ENCODE measurements around the gene SMC4. TPM values are rescaled to one million over a fixed set of nuclear protein-coding genes. Genes with fewer than 3 reads are reported as not detected.

Gene SMC4
- total RNA-seq, result 30.9 and 67.4 TPM in 2 replicates

DNA sequence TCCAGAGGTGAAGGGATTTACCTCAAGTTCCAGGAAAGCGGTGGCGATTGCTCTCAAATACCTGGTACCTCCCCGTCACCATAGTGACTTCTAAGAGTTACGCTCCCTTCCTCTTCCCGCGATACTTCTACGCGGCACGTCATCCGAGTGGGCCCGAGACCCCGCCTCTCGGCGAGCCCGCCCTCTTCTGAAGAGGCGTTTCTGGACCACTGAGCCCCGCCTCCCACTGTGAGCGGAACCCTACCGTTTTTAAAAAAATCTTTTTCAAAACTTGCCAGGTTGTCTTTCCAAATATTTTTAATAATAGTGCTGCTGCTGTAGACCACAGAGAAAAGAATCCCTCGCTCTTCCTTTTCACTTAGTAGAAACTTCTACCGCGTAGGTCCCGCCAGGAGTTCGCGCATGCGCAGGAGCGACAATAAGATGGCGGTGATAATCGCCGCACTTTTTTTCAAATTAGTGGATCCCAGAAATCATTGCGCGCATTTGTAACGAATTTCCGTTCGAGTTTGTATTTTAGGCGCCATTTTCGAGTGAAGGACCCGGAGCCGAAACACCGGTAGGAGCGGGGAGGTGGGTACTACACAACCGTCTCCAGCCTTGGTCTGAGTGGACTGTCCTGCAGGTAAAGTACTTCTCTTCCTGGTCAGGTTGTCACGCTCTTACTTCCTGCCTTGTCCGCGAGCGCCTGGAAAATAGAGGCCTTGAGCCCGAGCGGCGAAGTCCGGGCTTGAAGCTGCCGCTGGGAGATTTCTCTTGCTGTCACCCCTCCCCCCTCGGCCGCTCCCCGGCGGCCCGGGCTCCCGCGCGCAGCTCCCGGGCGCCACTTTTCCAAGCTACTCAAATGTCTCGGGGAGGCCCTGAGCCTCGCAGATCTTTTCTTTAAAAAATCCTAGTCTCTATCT is at the start of gene SMC4, which contains the start of gene IFT80:
TSS of gene SMC4 (plus strand) at position 526 of the 905 bp plus-strand sequence. CDS start 1,177 bp downstream, outside the sequence.
TSS of gene IFT80 (minus strand) at position 101 of the 905 bp plus-strand sequence. CDS start 14,625 bp downstream, outside the sequence.

GRCh38 chr3:160449636-160450598 is 50.5 kb downstream of the SMC4 start, which contains the start of gene TRIM59:
TRIM59 (minus strand) TSS chr3:160449786; CDS start chr3:160439183, 10,603 bp downstream.

Other genes with a start within 250 kb of the SMC4 start
- gene C3orf80, start 174.2 kb upstream of the SMC4 start, total RNA-seq, result not detected in 2 replicates
- gene IFT80, start 425 bp upstream of the SMC4 start, total RNA-seq, result 14.8 and 21.8 TPM in 2 replicates
- gene TRIM59, start 50.1 kb downstream of the SMC4 start, total RNA-seq, result 9.7 and 12.7 TPM in 2 replicates
- 22.0 and 23.5 TPM in 2 replicates for gene KPNA4, start 165.9 kb downstream of the SMC4 start, total RNA-seq